ENCODE data around the gene KIF19. TPM values are rescaled to one million over a fixed set of nuclear protein-coding genes. Genes with fewer than 3 reads are reported as not detected.

The KIF19 gene
- total RNA-seq, 2 experiments from 2014 or later = 0.81 to 1.1 TPM

GRCh38 chr17:74282587-74283370 is 43.2 kb upstream of the KIF19 start:
- no peak overlapping the region for H3K4me3 ChIP-seq (ENCODE audit: low read length)
- Mint-ChIP-seq H3K36me3 (ENCODE audit: low read depth) (no peaks in the 10 kb centered on the region), H3K4me3 (peak overlapping the region; percentile 81), H3K4me1 (ENCODE audit: low read depth) (peaks cover 55% of the 10 kb centered on the region), H3K27me3 (no peaks in the 10 kb centered on the region), H3K9me3 (no peaks in the 10 kb centered on the region), H3K27ac (peak overlapping the region; percentile 96)
- H3K4me1 ChIP-seq (ENCODE audit: insufficient read depth, low read length) = peaks cover 64% of the 10 kb centered on the region
- no peak for TF ChIP-seq CTCF (IDR thresholded peaks at IDR 0.05)
- peaks cover 0 to 9% of the 10 kb centered on the region in 2 experiments for H3K9me3 ChIP-seq (ENCODE audit: control insufficient read depth in 1 of 2, insufficient read depth in 1 of 2, low read length in 2 of 2)
- CTCF ChIA-PET = interaction anchor here (0.9 to 2.4 kb wide), 3 partner anchors 12 to 72 kb away, joined by 3 to 8 read pairs (median 3); no protein-coding TSS in a partner anchor
- POLR2A ChIA-PET = interaction anchor here (0.7 to 4.5 kb wide), 8 partner anchors 12 to 79 kb away, joined by 3 to 28 read pairs (median 4); partner anchors contain the start of genes RPL38 and TTYH2
- H3K36me3 ChIP-seq (ENCODE audit: insufficient read depth, low read length) = no peaks in the 10 kb centered on the region
- H3K27me3 ChIP-seq (ENCODE audit: control insufficient read depth in 1 of 2, insufficient read depth in 2 of 2, low read length in 2 of 2) = no peaks in the 10 kb centered on the region
- intact Hi-C loops (cut with DNase I, micrococcal nuclease) = loop anchor here (5.0 kb wide), 1 partner anchor 70 kb away; the partner anchor contains the start of gene TTYH2 (in 2 of the 2)
- peak; percentile 76 for ATAC-seq (ENCODE audit: poor library complexity)
- DNase-seq = peak in 11 of 14 experiments; percentile 12 to 93 (median 32)
- peak overlapping the region; percentile 32 to 69 for H3K27ac ChIP-seq (ENCODE audit: low read depth in 1 of 2, low read length in 2 of 2)

DNA sequence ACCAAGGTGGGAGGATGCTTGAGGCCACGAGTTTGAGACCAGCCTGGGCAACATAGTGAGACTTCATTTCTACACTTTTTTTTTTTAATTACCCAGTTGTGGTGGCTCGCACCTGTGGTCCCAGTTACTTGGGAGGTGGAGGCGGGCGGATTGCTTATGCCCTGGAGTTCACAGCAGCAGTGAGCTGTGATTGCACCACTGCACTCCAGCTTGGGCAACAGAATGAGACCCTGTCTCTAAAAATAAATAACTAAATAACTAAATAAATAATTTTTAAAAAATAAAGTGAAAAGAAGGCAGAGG is 42.7 kb upstream of the KIF19 start:
- no peaks in the 10 kb centered on the region for H3K27me3 Mint-ChIP-seq
- Histone ChIP-seq H3K27ac (ENCODE audit: low read depth in 1 of 2, low read length in 2 of 2) (peak overlapping the region in 1 of 2 donors; percentile 69), H3K27me3 (ENCODE audit: control insufficient read depth in 1 of 2, insufficient read depth in 2 of 2, low read length in 2 of 2) (no peaks in the 10 kb centered on the region), H3K9me3 (ENCODE audit: control insufficient read depth in 1 of 2, insufficient read depth in 1 of 2, low read length in 2 of 2) (peaks cover 0 to 9% of the 10 kb centered on the region in 2 experiments), H3K36me3 (ENCODE audit: insufficient read depth, low read length) (no peaks in the 10 kb centered on the region), H3K4me3 (ENCODE audit: low read length) (no peak overlapping the region), H3K4me1 (ENCODE audit: insufficient read depth, low read length) (peaks cover 64% of the 10 kb centered on the region)
- no peak for DNase-seq
- no peaks in the 10 kb centered on the region for H3K9me3 Mint-ChIP-seq
- H3K36me3 Mint-ChIP-seq (ENCODE audit: low read depth) = no peaks in the 10 kb centered on the region
- no peak for ATAC-seq (ENCODE audit: poor library complexity)
- ChIA-PET CTCF (interaction anchor here (1.5 to 2.4 kb wide), 2 partner anchors 13 kb away, joined by 3 to 8 read pairs; no protein-coding TSS in a partner anchor), POLR2A (interaction anchor here (1.1 to 4.5 kb wide), 5 partner anchors 12 to 80 kb away, joined by 3 to 28 read pairs (median 8); partner anchors contain the start of genes RPL38 and TTYH2)
- TF ChIP-seq CTCF (IDR thresholded peaks at IDR 0.05) = no peak
- peak overlapping the region; percentile 81 for H3K4me3 Mint-ChIP-seq
- intact Hi-C loops (cut with DNase I, micrococcal nuclease) = loop anchor here (5.0 kb wide), 1 partner anchor 71 kb away; the partner anchor contains the start of gene TTYH2 (in 2 of the 2)
- peaks cover 55% of the 10 kb centered on the region for H3K4me1 Mint-ChIP-seq (ENCODE audit: low read depth)
- H3K27ac Mint-ChIP-seq = peak overlapping the region; percentile 96

DNA sequence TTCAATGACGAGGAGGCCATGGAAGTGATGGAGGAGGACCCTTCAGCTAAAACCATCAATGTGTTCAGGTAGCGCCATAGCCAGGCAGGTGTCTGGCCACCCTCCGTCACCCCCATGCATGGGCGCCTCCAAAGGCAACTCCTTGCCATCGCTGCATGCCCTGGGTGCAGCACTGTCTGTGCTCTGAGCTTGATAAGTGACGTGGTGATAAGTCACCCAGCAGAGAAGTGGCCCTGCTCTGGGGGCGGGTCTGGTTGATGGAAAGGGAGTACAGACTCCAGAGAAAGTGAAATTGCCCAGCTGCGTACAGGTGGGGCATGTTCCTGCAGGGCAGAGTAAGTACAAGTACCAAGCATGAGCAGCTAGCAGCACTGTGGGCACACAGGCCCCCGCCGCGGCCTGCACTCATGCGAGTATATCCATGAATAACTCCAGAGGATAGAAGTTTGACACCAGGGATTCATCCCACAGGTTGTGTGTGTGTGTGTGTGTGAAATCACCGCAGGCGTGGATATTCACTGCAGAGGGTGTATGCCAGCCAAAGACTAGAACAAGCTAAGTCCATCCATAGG is 38.9 kb upstream of the KIF19 start:
- no peak for TF ChIP-seq CTCF (IDR thresholded peaks at IDR 0.05)
- no peak for DNase-seq
- Histone ChIP-seq H3K9me3 (ENCODE audit: control insufficient read depth in 1 of 2, insufficient read depth in 1 of 2, low read length in 2 of 2) (peaks cover 0 to 3% of the 10 kb centered on the region in 2 experiments), H3K27ac (ENCODE audit: low read depth in 1 of 2, low read length in 2 of 2) (no peak overlapping the region), H3K27me3 (ENCODE audit: control insufficient read depth in 1 of 2, insufficient read depth in 2 of 2, low read length in 2 of 2) (no peaks in the 10 kb centered on the region), H3K36me3 (ENCODE audit: insufficient read depth, low read length) (no peaks in the 10 kb centered on the region), H3K4me1 (ENCODE audit: insufficient read depth, low read length) (peaks cover 36% of the 10 kb centered on the region), H3K4me3 (ENCODE audit: low read length) (no peak overlapping the region)
- H3K27ac Mint-ChIP-seq = no peak overlapping the region
- ATAC-seq (ENCODE audit: poor library complexity) = no peak
- no peak overlapping the region for H3K4me3 Mint-ChIP-seq
- no peaks in the 10 kb centered on the region for H3K9me3 Mint-ChIP-seq
- no peaks in the 10 kb centered on the region for H3K36me3 Mint-ChIP-seq (ENCODE audit: low read depth)
- ChIA-PET POLR2A (no interaction called here), CTCF (no interaction called here)
- intact Hi-C loops (cut with DNase I, micrococcal nuclease) = no loop called here
- H3K27me3 Mint-ChIP-seq = no peaks in the 10 kb centered on the region
- peaks cover 36% of the 10 kb centered on the region for H3K4me1 Mint-ChIP-seq (ENCODE audit: low read depth)
